RCC 7860 (cell line): ENCODE results near the gene MCCC1.

Experiments
- DNase-seq: peaks from one replicate; pipeline ENCODE4 v3.0.0-alpha.2; 2015; ENCODE audit warnings: low spot score
- FAIRE-seq: peaks from 2 replicates; lab custom pipeline; 2012; peaks lifted over from hg19 to GRCh38; lab: Jason Lieb, UNC

The MCCC1 gene

DNA sequence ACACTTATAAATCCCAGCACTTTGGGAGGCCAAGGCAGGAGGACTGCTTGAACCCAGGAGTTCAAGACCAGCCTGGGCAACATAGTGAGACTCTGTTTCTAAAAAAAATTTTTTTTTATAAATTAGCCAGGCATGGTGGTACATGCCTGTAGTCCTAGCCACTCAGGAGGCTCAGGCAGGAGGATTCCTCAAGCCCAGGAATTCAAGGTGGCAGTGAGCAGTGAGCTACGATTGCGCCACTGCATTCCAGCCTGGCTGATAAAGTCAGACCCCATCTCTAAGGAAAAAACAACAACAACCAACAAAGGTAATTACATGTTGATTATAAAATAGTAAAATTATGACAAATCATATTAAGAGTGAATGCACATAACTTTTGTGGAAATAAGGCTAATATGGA is 40.9 kb downstream of the MCCC1 start:
- no peak for FAIRE-seq
- no peak for DNase-seq

- FAIRE-seq (no peak), DNase-seq (no peak)
Observed at GRCh38 chr3:183050706-183051105, 48.6 kb downstream of the MCCC1 start.

DNA sequence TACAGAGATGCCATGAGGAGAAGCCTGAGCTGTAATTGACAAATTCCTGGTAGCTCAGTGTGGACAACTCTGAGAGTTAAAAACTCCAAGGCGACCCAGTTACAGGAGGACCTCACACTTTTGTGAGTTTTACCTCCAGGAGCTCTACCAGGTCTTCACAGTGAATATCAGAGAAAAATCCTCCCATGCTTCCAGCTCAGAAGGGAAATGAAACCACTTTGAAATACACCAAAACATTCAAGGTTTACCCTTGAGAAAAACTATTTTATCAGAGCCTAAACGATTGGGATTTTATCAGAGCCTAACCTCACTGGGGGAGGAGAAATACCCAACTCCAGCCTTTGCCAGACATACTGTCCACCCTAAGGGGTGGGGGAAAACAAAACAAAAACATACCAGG is 52.4 kb downstream of the MCCC1 start:
- DNase-seq = no peak

GRCh38 chr3:183044547-183045229 is 54.6 kb downstream of the MCCC1 start:
- FAIRE-seq = no peak
- DNase-seq = no peak

More for the DNA sequence above, 52.4 kb downstream of the MCCC1 start:
- no peak for FAIRE-seq

- DNase-seq (no peak), FAIRE-seq (no peak)
Observed at GRCh38 chr3:183038757-183039156, 60.5 kb downstream of the MCCC1 start.

GRCh38 chr3:183038221-183038620 is 61.1 kb downstream of the MCCC1 start:
- peak; percentile 69 for DNase-seq
- FAIRE-seq = peak; percentile 95

- DNase-seq (no peak), FAIRE-seq (peak; percentile 69)
Observed at GRCh38 chr3:183033746-183034145, 65.5 kb downstream of the MCCC1 start.

DNA sequence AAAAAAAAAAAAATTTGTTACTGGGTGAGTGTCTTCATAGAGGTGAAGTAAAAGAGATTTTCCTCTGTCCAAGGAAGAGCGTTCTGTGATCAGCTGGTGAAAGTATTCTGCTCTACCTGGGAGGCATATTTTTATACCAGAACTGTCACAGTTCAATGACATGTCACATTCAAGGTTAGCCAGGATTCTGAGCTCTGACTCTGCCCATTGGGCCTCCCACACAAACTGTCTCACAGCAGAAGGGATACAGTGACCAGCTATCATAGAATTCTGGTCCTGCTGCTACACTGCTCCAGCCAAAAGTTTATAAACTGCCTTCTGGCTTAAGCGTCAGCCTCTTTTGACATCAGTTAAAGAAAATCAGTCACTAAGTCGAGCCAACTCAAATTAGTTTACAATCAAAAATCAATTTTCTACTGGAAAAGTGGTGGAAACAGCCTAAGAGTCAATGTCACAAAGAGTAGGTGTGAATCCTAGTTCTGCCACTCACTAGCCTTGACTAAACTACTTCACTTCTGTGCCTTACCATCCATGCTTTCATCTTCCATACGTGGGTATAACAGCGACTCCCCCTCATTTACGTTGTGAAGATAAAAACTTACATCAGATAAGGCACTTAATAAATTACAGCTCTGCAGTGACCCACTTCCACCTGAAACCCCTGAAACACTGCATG is 66.3 kb downstream of the MCCC1 start:
- FAIRE-seq = no peak

DNA sequence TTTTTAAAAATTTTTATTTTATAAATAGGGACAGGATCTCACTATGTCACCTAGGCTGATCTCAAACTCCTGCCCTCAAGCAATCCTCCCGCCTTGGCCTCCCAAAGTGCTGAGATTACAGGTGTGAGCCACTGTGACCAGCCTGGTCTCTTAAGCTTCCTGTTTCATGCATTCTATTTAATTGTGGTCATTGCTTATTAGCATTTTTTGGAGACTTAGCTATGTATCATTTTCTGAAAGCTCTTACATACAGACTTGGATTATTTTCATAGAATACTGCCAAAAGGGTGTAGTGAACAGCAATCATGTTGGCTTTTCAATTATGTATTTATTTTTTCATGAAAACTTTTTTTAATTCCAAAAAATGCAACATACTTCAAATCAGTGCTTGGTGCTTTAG is 67.5 kb downstream of the MCCC1 start:
- FAIRE-seq (no peak), DNase-seq (no peak)

More for the DNA sequence above, 66.3 kb downstream of the MCCC1 start:
- DNase-seq = no peak

DNA sequence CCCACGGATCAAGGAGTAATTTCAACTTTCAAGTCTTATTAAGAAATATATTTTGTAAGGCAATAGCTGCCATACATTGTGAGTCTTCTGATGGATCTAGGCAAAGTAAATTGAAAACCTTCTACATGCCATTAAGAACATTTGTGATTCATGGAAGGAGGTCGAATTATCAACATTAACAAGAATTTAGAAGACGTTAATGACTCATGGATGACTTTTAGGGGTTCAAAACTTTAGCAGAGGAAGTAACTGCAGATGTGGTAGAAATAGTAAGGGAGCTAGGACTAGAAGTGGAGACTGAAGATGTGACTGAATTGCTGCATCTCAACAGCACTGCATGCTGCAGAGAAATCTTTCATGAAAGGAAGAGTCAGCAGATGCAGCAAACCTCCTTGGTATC is 70.9 kb downstream of the MCCC1 start:
- DNase-seq = no peak
- FAIRE-seq = no peak

DNA sequence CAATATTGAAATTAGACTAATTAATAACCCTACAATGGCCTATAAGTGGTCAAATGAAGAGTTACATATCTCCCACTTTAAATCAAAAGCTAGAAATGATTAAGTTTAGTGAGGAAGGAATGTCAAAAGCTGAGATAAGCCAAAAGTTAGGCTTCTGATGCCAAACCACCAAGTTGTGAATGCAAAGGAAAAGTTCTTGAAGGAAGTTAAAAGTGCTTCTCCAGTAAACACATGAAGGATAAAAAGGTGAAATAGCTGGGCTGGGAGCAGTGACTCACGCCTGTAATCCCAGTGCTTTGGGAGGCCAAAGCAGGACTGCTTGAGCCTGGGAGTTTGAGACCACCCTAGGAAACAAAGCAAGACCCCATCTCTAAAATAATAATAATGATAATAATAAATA is 72.0 kb downstream of the MCCC1 start:
- no peak for FAIRE-seq
- DNase-seq = no peak

- FAIRE-seq (no peak), DNase-seq (no peak)
Observed at GRCh38 chr3:183022936-183023516, 76.3 kb downstream of the MCCC1 start.

DNA sequence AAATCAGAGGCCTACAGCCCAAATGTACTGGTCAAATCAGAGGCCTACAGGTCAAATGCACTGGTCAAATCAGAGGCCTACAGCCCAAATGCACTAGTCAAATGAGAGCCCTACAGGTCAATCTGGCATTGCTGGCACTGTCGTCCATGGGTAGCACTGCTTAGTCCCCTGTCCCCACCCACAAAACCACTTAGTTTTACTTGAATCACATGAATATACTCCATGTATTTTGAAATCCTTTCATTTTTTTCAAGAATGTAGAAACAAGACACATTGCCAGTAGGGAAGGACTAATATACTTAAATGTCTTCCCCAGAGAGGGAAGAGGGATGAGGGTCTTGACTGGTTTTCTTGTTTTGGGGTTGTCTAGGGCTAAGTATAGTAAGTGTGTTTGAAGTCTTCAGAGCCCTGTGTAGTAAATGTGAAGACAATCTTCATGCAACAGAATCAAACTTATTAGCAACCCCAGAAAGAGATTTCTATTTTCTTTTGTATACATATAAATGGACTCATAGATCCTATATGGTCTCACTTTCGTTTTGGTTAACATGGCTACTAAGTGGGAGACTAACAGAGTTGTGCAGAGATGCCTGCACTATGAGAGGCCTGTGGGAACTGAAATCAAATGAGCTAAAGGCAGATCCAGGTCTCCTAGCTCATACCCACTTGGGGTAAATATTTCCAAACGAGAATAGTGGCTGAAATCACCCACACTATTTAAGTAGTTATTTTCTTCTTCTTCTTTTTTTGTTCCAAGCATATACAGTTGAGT is 80.7 kb downstream of the MCCC1 start:
- FAIRE-seq (no peak), DNase-seq (no peak)

GRCh38 chr3:183015185-183015584 is 84.1 kb downstream of the MCCC1 start:
- FAIRE-seq (no peak), DNase-seq (no peak)

DNA sequence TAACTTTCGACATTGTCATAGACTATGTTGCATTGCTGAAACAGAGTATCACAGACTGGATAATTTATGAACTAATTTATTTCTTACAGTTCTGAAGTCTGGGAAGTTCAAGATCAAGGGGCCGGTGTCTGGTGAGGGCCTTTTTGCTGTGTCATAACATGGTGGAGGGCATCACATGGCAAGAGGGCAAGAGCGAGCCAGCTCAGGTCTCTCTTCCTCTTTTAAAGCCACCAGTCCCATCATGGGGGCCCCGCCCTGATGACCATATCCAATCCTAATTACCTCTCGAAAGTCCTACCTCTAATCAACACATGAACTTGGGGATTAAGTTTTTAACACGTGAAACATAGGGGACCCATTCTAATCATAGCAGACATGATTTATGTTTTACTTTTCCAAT is 85.4 kb downstream of the MCCC1 start:
- FAIRE-seq (no peak), DNase-seq (no peak)

GRCh38 chr3:183013074-183013473 is 86.2 kb downstream of the MCCC1 start:
- FAIRE-seq (no peak), DNase-seq (no peak)

DNA sequence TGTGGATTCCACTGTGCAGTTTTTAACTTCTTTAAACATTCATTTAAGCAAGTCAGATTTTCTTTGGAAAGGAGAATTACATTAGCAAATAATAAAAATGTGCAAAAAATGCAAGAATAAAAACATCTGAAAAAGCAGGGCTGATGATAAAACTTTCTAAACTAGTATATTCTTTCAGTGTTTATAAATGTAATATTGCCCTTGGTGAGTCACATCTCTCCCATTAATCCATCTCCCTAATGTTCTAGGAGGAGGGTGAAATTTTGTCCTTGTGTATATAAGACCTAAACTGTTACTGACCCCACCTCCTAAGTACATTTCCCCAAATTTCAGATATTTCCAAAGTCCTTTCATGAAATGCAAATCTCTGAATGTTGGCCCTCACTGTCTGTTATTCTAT is 90.5 kb downstream of the MCCC1 start:
- DNase-seq (no peak), FAIRE-seq (no peak)

DNA sequence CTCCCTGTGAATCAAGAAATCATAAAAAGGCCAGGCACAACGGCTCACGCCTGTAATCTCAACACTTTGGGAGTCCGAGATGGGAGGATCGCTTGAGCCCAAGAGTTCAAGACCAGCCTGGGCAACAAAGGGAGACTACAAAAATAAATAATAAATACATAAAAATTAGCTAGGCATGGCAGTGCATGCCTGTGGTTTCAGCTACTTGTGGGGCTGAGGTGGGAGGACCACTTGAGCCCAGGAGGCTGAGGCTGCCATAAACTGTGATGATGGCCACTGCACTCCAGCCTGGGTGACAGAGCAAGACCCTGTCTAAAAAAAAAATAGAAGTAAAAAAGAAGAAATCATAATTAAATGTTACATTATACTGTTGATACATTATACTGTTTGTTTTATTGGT is 91.0 kb downstream of the MCCC1 start:
- no peak for FAIRE-seq
- no peak for DNase-seq

DNA sequence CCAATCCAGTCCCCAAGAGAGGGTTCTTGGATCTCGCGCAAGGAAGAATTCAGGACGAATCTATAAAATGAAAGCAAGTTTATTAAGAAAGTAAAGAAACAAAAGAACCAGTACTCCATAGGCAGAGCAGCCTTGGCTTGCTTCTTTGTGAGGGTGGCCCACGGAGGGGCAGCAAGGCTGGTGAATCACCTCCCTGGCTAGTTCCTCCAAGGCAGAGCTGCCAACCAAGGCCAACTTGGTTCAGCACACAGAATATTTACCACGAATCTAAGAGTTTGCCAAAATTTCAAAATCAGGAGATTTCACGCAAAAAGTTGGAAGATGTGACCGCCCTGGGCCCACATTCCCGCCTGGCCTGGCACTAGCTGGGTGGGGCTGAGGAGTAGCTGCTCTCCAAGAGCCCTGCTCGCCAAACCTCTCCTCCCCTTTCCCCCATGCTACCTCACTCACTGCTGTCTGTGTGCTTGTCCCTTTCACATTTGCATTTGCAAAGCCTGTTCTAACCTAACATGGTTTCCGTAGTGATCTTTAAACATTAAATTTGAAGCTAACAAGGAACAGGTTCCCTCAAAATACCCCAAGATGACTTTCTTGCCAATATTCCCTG is 92.8 kb downstream of the MCCC1 start:
- FAIRE-seq (no peak), DNase-seq (no peak)

DNA sequence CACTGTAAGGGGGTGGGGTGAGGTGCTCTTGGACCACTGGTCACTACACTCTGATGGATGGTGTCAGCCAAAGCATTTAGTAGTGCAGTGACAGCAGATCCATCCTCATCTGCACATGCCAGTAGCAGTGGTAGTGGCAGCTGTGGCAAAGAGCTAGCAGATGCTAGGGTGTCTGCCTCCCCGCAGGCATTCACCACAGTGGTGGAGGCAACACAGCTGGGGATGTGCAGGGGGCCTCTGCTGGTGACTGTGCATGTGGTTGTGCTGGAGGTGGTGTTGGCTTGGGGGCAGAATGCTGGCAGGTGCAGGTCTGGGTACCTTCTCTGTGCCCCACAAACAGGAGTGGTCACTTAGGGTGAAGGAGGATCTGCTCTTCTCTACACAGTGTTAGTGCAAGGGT is 99.5 kb downstream of the MCCC1 start:
- DNase-seq (no peak), FAIRE-seq (no peak)
